ENCODE results near the gene TMEM207. TPM values are rescaled to one million over a fixed set of nuclear protein-coding genes. Genes with fewer than 3 reads are reported as not detected.
A peak's percentile ranks its signal among the peaks of the same experiment; 100 is the strongest.

TMEM207 gene
- total and polyA plus RNA-seq, 11 donors = not detected

DNA sequence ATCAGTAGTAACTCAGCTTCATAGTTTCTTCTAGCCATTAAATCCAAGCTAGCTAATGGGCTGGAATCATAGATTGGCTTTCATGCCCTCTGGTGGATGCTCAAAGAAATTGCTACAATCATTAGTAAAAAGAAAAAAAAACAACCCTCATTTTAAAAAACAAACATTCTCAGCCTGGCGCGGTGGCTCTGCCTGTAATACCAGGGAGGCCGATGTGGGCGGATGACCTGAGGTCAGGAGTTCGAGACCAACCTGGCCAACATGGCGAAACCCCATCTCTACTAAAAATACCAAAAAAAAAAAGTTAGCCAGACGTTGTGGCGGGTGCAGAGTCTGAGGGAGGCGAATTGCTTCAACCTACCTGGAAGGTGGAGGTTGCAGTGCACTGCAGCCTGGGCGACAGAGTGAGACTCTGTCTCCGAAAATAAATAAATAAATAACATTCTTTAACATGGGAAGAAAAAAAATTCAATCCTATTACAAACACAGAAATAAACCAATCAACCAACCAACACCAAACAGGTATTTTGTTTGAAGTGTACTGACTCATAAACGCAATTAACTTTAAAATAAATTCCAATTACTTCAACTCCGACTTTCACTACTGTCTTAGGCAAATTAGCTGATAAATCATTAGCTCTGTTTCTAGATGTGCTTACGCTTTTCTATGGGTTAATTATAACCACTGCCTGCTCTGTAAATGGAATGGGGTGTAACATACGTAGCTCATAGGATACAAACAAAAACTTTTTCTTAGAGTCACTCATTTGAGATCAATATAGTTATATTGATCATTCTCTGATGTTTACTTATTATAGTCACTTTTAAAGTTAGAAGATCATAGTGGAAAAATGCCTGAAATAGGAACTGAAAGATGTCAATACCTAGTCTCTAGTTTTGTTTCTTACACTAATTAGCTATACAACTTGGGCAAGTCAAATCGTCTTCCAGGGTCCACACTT lies 24.9 kb downstream of the TMEM207 start:
- intact Hi-C loops (cut with DNase I) = loop anchor here in 5 of 10 donors (2.0 to 10.0 kb wide), 4 partner anchors 197 to 464 kb away; no protein-coding TSS in a partner anchor
- 30 to 41% (median 37%) methylated on average over 16 of the region's 16 CpGs for WGBS, 4 donors
- ATAC-seq = peak in 3 of 4 donors; percentile 18 to 67 (median 42)

DNA sequence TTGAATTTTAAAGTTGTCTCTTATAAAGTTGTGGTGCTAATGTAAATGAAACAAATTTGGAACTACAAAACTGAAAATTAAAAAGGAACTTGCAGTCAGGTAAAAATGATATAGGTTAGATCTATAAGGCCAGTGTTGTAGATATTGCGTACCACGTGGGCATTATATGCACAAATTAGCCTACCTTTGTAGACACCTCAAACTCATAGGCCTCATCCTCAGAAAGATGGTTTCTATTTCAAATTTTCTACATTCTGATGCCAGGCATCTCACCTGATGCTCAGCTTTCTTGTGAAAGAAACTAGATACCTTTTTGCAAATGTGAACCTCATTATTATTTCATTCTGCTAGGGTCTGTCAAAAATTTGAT lies 25.6 kb downstream of the TMEM207 start:
- no peak for ATAC-seq
- intact Hi-C loops (cut with DNase I) = loop anchor here in 5 of 10 donors (2.0 to 10.0 kb wide), 4 partner anchors 197 to 463 kb away; no protein-coding TSS in a partner anchor
- no peak for TF ChIP-seq POLR2A (IDR thresholded peaks at IDR 0.05)
- TF ChIP-seq, protein P1, sequence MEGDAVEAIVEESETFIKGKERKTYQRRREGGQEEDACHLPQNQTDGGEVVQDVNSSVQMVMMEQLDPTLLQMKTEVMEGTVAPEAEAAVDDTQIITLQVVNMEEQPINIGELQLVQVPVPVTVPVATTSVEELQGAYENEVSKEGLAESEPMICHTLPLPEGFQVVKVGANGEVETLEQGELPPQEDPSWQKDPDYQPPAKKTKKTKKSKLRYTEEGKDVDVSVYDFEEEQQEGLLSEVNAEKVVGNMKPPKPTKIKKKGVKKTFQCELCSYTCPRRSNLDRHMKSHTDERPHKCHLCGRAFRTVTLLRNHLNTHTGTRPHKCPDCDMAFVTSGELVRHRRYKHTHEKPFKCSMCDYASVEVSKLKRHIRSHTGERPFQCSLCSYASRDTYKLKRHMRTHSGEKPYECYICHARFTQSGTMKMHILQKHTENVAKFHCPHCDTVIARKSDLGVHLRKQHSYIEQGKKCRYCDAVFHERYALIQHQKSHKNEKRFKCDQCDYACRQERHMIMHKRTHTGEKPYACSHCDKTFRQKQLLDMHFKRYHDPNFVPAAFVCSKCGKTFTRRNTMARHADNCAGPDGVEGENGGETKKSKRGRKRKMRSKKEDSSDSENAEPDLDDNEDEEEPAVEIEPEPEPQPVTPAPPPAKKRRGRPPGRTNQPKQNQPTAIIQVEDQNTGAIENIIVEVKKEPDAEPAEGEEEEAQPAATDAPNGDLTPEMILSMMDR (IDR thresholded peaks at IDR 0.05) = no peak

More for the DNA sequence above, 24.9 kb downstream of the TMEM207 start:
- peak in 4 of 5 donors; percentile 20 to 62 (median 44) for DNase-seq
- no peak overlapping the region for H3K4me3 ChIP-seq
- TF ChIP-seq POLR2A (IDR thresholded peaks at IDR 0.05) = no peak
- TF ChIP-seq, protein P1 (IDR thresholded peaks at IDR 0.05) = peak; percentile 36 to 77 (median 60)
- H3K36me3 ChIP-seq = no peaks in the 10 kb centered on the region
- no peaks in the 10 kb centered on the region for H3K27me3 ChIP-seq
- H3K27ac ChIP-seq = no peak overlapping the region
- H3K4me1 ChIP-seq = peaks cover 0 to 5% (median 0%) of the 10 kb centered on the region in 12 donors
- H3K9me3 ChIP-seq = no peaks in the 10 kb centered on the region

DNA sequence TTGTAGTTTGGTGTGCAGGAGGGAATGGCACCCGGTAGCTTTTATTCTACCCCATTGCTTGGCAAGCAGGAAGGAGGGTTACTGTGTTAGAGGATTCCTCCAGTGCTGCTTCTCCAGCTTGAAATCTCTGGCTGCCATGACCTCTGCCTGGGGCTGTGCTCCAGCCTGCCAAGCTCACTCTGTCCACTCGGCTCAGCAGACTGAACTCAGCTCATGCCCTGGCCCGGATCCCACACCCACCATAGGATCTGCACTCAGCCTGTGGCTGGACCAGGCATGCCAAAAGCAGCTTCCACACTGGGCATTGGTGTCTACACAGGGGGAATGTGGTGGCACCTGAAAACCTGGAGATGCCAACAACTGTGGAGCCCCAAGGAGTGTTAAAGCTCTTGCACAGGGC lies 35.4 kb downstream of the TMEM207 start:
- WGBS, 4 donors = 56 to 90% (median 63%) methylated on average over 1 to 3 of the region's 3 CpGs
- intact Hi-C loops (cut with DNase I) = no loop called here
- TF ChIP-seq, protein P1 (IDR thresholded peaks at IDR 0.05) = no peak
- TF ChIP-seq POLR2A (IDR thresholded peaks at IDR 0.05) = no peak
- Histone ChIP-seq H3K27ac (no peak overlapping the region), H3K4me3 (no peak overlapping the region), H3K9me3 (no peaks in the 10 kb centered on the region), H3K36me3 (no peaks in the 10 kb centered on the region), H3K4me1 (no peaks in the 10 kb centered on the region), H3K27me3 (no peaks in the 10 kb centered on the region)
- peak in 2 of 5 donors; percentile 36 to 62 for DNase-seq
- ATAC-seq = peak; percentile 59 to 79 (median 66)

More for the DNA sequence above, 25.6 kb downstream of the TMEM207 start:
- Histone ChIP-seq H3K4me3 (no peak overlapping the region), H3K9me3 (no peaks in the 10 kb centered on the region), H3K27ac (no peak overlapping the region), H3K27me3 (no peaks in the 10 kb centered on the region), H3K36me3 (no peaks in the 10 kb centered on the region), H3K4me1 (peaks cover 0 to 5% (median 0%) of the 10 kb centered on the region in 12 donors)
- WGBS, 4 donors = 49 to 60% (median 56%) methylated on average over 2 of the region's 2 CpGs
- DNase-seq = no peak

DNA sequence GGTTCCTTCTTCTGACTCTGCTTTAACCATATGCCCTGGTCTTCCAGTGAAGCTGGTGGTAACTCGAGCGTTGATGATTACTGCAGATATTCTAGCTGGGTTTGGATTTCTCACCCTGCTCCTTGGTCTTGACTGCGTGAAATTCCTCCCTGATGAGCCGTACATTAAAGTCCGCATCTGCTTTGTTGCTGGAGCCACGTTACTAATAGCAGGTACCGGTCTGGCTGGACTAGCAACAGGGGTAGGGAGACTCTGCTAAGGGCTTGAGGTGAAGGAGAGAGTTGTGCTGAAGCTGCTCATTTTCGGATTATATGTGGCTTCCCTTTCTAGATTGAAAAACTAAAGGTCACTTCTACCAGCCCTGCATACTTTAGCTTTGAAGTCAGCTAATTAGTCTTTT lies 45.0 kb downstream of the TMEM207 start:
- TF ChIP-seq, protein P1 (IDR thresholded peaks at IDR 0.05) = no peak
- no peak for TF ChIP-seq POLR2A (IDR thresholded peaks at IDR 0.05)
- DNase-seq = no peak
- no peak for ATAC-seq
- no peak overlapping the region for H3K27ac ChIP-seq
- H3K4me1 ChIP-seq = no peaks in the 10 kb centered on the region
- no peak overlapping the region for H3K4me3 ChIP-seq
- intact Hi-C loops (cut with DNase I) = no loop called here
- WGBS, 4 donors = 89 to 92% (median 91%) methylated on average over 8 of the region's 8 CpGs
- no peaks in the 10 kb centered on the region for H3K27me3 ChIP-seq
- H3K36me3 ChIP-seq = no peaks in the 10 kb centered on the region
- H3K9me3 ChIP-seq = no peaks in the 10 kb centered on the region
